H4 (cell line): ENCODE measurements around the gene SELPLG. TPM values are rescaled to one million over a fixed set of nuclear protein-coding genes. Genes with fewer than 3 reads are reported as not detected.
"Not testable (repeated sequence)": the region's sequence is repeated elsewhere in the genome, so short reads cannot be mapped to it uniquely, and the experiment has no call there.

Experiments used
- DNase-seq: peaks from one replicate; pipeline ENCODE4 v3.0.0-alpha.2; 2015; ENCODE audit warnings: low spot score
- total RNA-seq: library from RNA; depleted of rRNA; stranded (reverse); fragments of >200 nt; shearing (Covaris generic); gene quantifications from 2 replicates; pipeline ENCODE4 v1.2.3, GENCODE V29; 2014

Gene SELPLG
- total RNA-seq, 1 experiment from 2014 or later, result 2.8 TPM

GRCh38 chr12:108604208-108604941 is 29.3 kb downstream of the SELPLG start:
- no peak for DNase-seq

- no peak for DNase-seq
Observed at GRCh38 chr12:108603743-108604142, 30.0 kb downstream of the SELPLG start.

GRCh38 chr12:108602976-108603704 is 30.6 kb downstream of the SELPLG start:
- DNase-seq, result no peak

- DNase-seq, result no peak
Observed at GRCh38 chr12:108602209-108602705, 31.4 kb downstream of the SELPLG start.

GRCh38 chr12:108600702-108601007 is 33.0 kb downstream of the SELPLG start:
- no peak for DNase-seq

- DNase-seq, result no peak
Observed at GRCh38 chr12:108599948-108600701, 33.6 kb downstream of the SELPLG start.

GRCh38 chr12:108599541-108599940 is 34.2 kb downstream of the SELPLG start:
- DNase-seq, result no peak

- no peak for DNase-seq
Observed at GRCh38 chr12:108598553-108599250, 35.0 kb downstream of the SELPLG start.

- DNase-seq, result no peak
Observed at GRCh38 chr12:108597559-108598471, 35.9 kb downstream of the SELPLG start, which contains the start of gene TMEM119. Gene TMEM119 (minus strand): TSS chr12:108598084. CDS start chr12:108592383, 5,701 bp downstream.

GRCh38 chr12:108596854-108597558 is 36.7 kb downstream of the SELPLG start:
- no peak for DNase-seq

GRCh38 chr12:108595711-108596647 is 37.7 kb downstream of the SELPLG start:
- DNase-seq, result no peak

GRCh38 chr12:108594960-108595710 is 38.6 kb downstream of the SELPLG start:
- DNase-seq, result no peak

- no peak for DNase-seq
Observed at GRCh38 chr12:108594323-108594903, 39.3 kb downstream of the SELPLG start.

GRCh38 chr12:108592033-108592909 is 41.4 kb downstream of the SELPLG start:
- DNase-seq, result no peak

- DNase-seq, result no peak
Observed at GRCh38 chr12:108591267-108591980, 42.3 kb downstream of the SELPLG start.

- DNase-seq, result not testable (repeated sequence)
Observed at GRCh38 chr12:108590463-108590862, 43.2 kb downstream of the SELPLG start.
